GM19455 (cell line): Measurements from ENCODE around the gene AKT1.
"Not testable (repeated sequence)": the region's sequence is repeated elsewhere in the genome, so short reads cannot be mapped to it uniquely, and the experiment has no call there.

Experiments used
- ATAC-seq: cut with Tn5 transposase; IDR thresholded peaks from one replicate; pipeline ENCODE4 v1.9.1; 2021; ENCODE audit not compliant: unreplicated experiment

Gene AKT1

GRCh38 chr14:104794993-104795780, at the start of gene AKT1:
AKT1 (minus strand) TSS chr14:104795748; CDS start chr14:104792643, 3,105 bp downstream.
- ATAC-seq: no peak

- no peak for ATAC-seq
Observed at GRCh38 chr14:104845033-104845666, 49.6 kb upstream of the AKT1 start.

- ATAC-seq: no peak
Observed at GRCh38 chr14:104844306-104845032, 48.9 kb upstream of the AKT1 start.

- no peak for ATAC-seq
Observed at GRCh38 chr14:104843442-104844305, 48.1 kb upstream of the AKT1 start.

- no peak for ATAC-seq
Observed at GRCh38 chr14:104843006-104843405, 47.5 kb upstream of the AKT1 start.

- no peak for ATAC-seq
Observed at GRCh38 chr14:104841730-104842129, 46.2 kb upstream of the AKT1 start.

- ATAC-seq: not testable (repeated sequence)
Observed at GRCh38 chr14:104836171-104836935, 40.8 kb upstream of the AKT1 start.

GRCh38 chr14:104830781-104831180, 35.2 kb upstream of the AKT1 start:
- no peak for ATAC-seq

- ATAC-seq: no peak
Observed at GRCh38 chr14:104827177-104828055, 31.9 kb upstream of the AKT1 start.

GRCh38 chr14:104826861-104827176, 31.3 kb upstream of the AKT1 start:
- no peak for ATAC-seq

GRCh38 chr14:104826189-104826860, 30.8 kb upstream of the AKT1 start:
- ATAC-seq: peak; percentile 63

- no peak for ATAC-seq
Observed at GRCh38 chr14:104824353-104824997, 28.9 kb upstream of the AKT1 start.

- no peak for ATAC-seq
Observed at GRCh38 chr14:104822821-104823615, 27.5 kb upstream of the AKT1 start.

GRCh38 chr14:104821971-104822608, 26.5 kb upstream of the AKT1 start:
- no peak for ATAC-seq

- no peak for ATAC-seq
Observed at GRCh38 chr14:104821229-104821945, 25.8 kb upstream of the AKT1 start.

GRCh38 chr14:104820669-104821228, 25.2 kb upstream of the AKT1 start:
- ATAC-seq: no peak
